ENCODE data around the gene SEMG2.

SEMG2 gene

GRCh38 chr20:45268531-45268930 lies 47.4 kb downstream of the SEMG2 start:
- no peak for TF ChIP-seq CTCF (conservative IDR thresholded peaks at IDR 0.05; ENCODE audit: low read depth)
- no peak for DNase-seq (ENCODE audit: low spot score)
- POLR2A ChIA-PET (ENCODE audit: low non-redundant PET) = interaction anchor here (0.5 kb wide), 1 partner anchor 198 kb away, joined by 5 read pairs; no protein-coding TSS in a partner anchor
- CTCF ChIA-PET = interaction anchor here (0.6 to 1.0 kb wide), 2 partner anchors 22 to 25 kb away, joined by 3 read pairs; no protein-coding TSS in a partner anchor
- H3K27ac ChIP-seq = no peak overlapping the region

GRCh38 chr20:45269056-45269455 lies 47.9 kb downstream of the SEMG2 start:
- no peak for TF ChIP-seq CTCF (conservative IDR thresholded peaks at IDR 0.05; ENCODE audit: low read depth)
- no peak overlapping the region for H3K27ac ChIP-seq
- no peak for DNase-seq (ENCODE audit: low spot score)
- CTCF ChIA-PET = interaction anchor here (1.0 kb wide), 1 partner anchor 21 kb away, joined by 3 read pairs; no protein-coding TSS in a partner anchor
- POLR2A ChIA-PET (ENCODE audit: low non-redundant PET) = no interaction called here

GRCh38 chr20:45269754-45270270 lies 48.6 kb downstream of the SEMG2 start:
- POLR2A ChIA-PET (ENCODE audit: low non-redundant PET) = no interaction called here
- CTCF ChIA-PET = no interaction called here
- no peak for DNase-seq (ENCODE audit: low spot score)
- TF ChIP-seq CTCF (conservative IDR thresholded peaks at IDR 0.05; ENCODE audit: low read depth) = no peak
- H3K27ac ChIP-seq = no peak overlapping the region
